BLaER1 treated with 17β-estradiol and CSF1 and Interleukin-3, amounts not matched to agents 10 nM and 100 nM (cell line): Measurements from ENCODE around the gene CADPS2.

Experiments used
- H3K27ac ChIP-seq, 11 experiments: shearing (Covaris generic); formaldehyde crosslinking; 2 replicates each; pipeline ENCODE4 v1.8.1; 2022
- H3K27me3 ChIP-seq, 11 experiments: shearing (Covaris generic); formaldehyde crosslinking; 2 replicates each; pipeline ENCODE4 v1.8.1; 2022
- H3K36me3 ChIP-seq, 11 experiments: shearing (Covaris generic); formaldehyde crosslinking; 2 replicates each; pipeline ENCODE4 v1.8.1; 2022
- H3K4me1 ChIP-seq, 10 experiments: shearing (Covaris generic); formaldehyde crosslinking; 2 replicates each; pipeline ENCODE4 v1.8.1; 2022
- H3K4me2 ChIP-seq, 11 experiments: shearing (Covaris generic); formaldehyde crosslinking; 2 replicates each; pipeline ENCODE4 v1.8.1; 2022
- H3K4me3 ChIP-seq, 10 experiments: shearing (Covaris generic); formaldehyde crosslinking; 2 replicates each; pipeline ENCODE4 v1.8.1; 2022
- H3K9ac ChIP-seq, 11 experiments: shearing (Covaris generic); formaldehyde crosslinking; 2 replicates each; pipeline ENCODE4 v1.8.1; 2022
- H3K9me3 ChIP-seq, 11 experiments: shearing (Covaris generic); formaldehyde crosslinking; replicated peaks in 1 of 11; 2 replicates each; pipeline ENCODE4 v1.8.1; 2022
- H4K20me1 ChIP-seq, 11 experiments: shearing (Covaris generic); formaldehyde crosslinking; 2 replicates each; pipeline ENCODE4 v1.8.1; 2022
- Cebpa-rat ChIP-seq, 11 experiments: shearing (Covaris generic); IDR thresholded peaks; 2 replicates each; pipeline ENCODE4 v1.8.1; 2022

Gene CADPS2

DNA sequence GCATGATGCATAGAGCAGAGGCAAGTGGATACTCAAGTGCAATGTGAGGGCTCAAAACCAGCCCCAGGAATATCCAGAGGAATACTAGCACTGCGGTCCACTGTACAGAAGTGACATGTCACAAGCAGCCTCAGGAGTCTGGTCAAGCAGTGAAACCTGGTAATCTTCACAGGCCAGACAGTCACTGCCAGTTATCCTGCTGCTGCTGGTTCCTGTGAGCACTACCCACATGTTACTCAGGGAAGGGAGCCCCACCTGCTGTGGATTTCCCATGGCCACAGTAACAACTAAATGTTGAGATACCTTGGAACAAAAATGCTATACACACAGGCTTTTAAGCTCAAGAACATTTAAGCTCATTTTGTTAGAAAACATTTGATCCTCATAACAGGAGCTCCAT is 290.4 kb downstream of the CADPS2 start:
- no peaks in the 10 kb centered on the region for H3K4me1 ChIP-seq
- H3K27me3 ChIP-seq, result no peaks in the 10 kb centered on the region
- H3K27ac ChIP-seq, result no peak overlapping the region
- no peaks in the 10 kb centered on the region for H3K36me3 ChIP-seq
- no peak overlapping the region for H3K4me2 ChIP-seq
- H3K4me3 ChIP-seq, result no peak overlapping the region
- no peaks in the 10 kb centered on the region for H3K9me3 ChIP-seq
- H3K9ac ChIP-seq, result no peak overlapping the region
- TF ChIP-seq Cebpa-rat (IDR thresholded peaks at IDR 0.05), result no peak
- no peaks in the 10 kb centered on the region for H4K20me1 ChIP-seq

DNA sequence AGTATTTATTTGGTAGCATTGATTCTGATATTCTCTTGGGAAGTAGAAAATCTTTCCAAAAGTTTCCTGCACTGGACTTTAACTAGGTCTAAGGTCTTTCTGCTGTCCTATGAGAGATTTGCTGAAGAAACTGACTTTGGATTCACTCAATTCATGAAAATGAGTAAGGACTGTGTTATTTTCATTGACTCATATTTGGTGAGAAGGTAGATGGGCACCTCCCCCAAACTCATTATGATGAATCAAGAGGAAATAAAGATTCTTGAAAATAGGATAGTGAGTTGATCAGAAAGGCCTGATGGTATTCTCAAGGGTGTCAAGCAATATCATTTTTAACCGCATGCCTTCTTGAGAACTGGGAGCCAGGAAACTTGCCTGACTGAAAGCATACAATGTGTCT is 297.6 kb downstream of the CADPS2 start:
- Histone ChIP-seq H3K9ac (no peak overlapping the region), H3K27me3 (no peaks in the 10 kb centered on the region), H3K4me3 (no peak overlapping the region), H3K4me2 (no peak overlapping the region), H3K9me3 (no peaks in the 10 kb centered on the region), H3K4me1 (no peaks in the 10 kb centered on the region), H4K20me1 (no peaks in the 10 kb centered on the region), H3K27ac (no peak overlapping the region), H3K36me3 (no peaks in the 10 kb centered on the region)
- TF ChIP-seq Cebpa-rat (IDR thresholded peaks at IDR 0.05), result no peak

DNA sequence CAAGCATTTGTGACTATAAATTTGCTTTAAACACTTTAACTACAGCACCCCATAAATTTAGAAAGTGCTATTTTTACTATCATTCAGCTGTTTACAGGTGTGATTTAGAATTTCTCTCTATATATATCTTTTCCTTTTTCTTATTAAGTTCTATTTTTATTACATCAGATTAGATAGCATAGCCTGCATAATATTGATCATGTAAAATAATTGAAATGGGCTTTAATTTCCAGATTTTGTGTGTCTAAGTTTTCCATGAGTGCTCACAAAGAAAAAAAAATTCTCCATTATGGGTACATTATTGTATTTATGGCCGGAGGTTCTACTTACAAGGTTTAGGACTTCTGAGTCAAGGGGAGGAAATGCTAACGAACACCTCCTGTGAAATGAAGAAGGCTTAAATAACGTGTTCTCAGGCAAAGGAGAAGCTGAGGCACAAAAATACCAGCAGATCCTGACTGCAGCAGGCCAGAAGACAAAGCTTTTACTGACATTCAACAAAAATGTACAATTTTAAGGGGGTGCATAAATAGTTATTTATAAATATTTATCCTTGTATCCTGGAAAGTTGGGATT is 301.5 kb downstream of the CADPS2 start:
- Histone ChIP-seq H3K27me3 (no peaks in the 10 kb centered on the region), H3K27ac (no peak overlapping the region), H3K36me3 (no peaks in the 10 kb centered on the region), H3K9ac (no peak overlapping the region), H3K9me3 (no peaks in the 10 kb centered on the region), H4K20me1 (no peaks in the 10 kb centered on the region), H3K4me2 (no peak overlapping the region), H3K4me3 (no peak overlapping the region), H3K4me1 (no peaks in the 10 kb centered on the region)
- TF ChIP-seq Cebpa-rat (IDR thresholded peaks at IDR 0.05), result no peak

DNA sequence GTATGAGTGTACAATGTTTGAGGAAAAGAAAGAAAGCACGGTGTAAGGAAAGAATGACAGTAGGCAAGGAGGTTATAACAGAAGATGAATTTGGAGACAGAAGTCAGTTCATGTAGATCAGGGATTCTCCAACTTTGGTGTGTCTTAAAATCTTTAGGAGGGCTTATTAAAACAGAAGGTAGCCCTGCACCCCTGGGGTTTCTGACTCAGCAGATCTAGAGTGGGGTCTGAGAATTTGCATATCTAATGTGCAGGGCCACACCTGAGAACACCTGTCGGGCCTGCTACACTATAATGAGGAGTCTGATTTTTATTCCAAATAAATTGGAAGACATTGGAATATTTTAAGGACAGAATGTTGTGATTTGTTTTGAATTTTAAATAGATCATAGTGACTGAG is 307.9 kb downstream of the CADPS2 start:
- H3K9me3 ChIP-seq, result no peaks in the 10 kb centered on the region
- H3K9ac ChIP-seq, result no peak overlapping the region
- no peaks in the 10 kb centered on the region for H3K36me3 ChIP-seq
- no peak overlapping the region for H3K4me2 ChIP-seq
- no peaks in the 10 kb centered on the region for H3K27me3 ChIP-seq
- no peak for TF ChIP-seq Cebpa-rat (IDR thresholded peaks at IDR 0.05)
- no peaks in the 10 kb centered on the region for H4K20me1 ChIP-seq
- no peak overlapping the region for H3K4me3 ChIP-seq
- H3K4me1 ChIP-seq, result no peaks in the 10 kb centered on the region
- H3K27ac ChIP-seq, result no peak overlapping the region

DNA sequence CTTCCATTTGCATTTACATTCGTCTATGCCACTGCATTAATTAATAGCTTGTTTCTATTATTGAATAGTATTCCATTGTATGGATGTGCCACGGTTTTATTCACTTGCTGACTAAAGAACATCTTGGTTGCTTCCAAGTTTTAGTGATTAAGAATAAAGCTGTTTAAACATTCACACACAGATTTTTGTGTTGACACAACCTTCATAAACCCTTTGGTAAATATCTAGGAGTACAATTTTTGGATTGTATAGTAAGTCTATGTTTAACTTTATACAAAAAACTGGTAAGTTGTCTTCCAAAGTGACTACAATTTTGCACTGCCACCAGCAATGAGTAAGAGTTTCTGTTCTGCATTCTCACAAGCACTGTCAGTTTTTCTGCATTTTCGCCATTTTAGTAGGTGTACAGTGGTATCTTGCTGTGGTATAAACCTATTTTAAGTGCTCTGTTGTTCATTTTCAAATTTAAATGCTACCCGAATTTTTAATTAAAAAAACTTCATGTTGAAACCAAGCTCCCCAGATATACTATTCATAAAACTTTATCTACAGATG is 308.7 kb downstream of the CADPS2 start:
- no peaks in the 10 kb centered on the region for H3K36me3 ChIP-seq
- H3K27me3 ChIP-seq, result no peaks in the 10 kb centered on the region
- TF ChIP-seq Cebpa-rat (IDR thresholded peaks at IDR 0.05), result no peak
- H3K9me3 ChIP-seq, result no peaks in the 10 kb centered on the region
- H3K4me1 ChIP-seq, result no peaks in the 10 kb centered on the region
- H3K4me2 ChIP-seq, result no peak overlapping the region
- H3K4me3 ChIP-seq, result no peak overlapping the region
- H3K9ac ChIP-seq, result no peak overlapping the region
- no peak overlapping the region for H3K27ac ChIP-seq
- no peaks in the 10 kb centered on the region for H4K20me1 ChIP-seq

DNA sequence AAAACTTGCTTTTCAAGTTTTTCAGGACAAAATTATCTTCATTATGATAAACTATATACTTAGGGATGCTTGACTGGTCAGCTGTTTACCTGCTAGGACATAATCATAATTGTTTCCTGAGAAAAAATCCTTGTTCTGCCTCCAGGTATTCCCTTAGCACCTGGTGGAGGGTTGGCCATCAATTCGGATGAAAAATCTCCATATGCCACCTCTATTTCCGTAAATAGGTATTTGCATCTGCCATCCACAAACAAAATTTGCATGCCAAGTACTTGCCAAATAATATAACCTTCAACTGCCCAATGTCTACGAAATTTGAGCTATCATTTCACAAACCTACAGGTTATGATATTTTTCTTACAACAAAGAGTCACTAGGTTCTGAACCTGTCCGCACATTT is 313.6 kb downstream of the CADPS2 start:
- H4K20me1 ChIP-seq, result no peaks in the 10 kb centered on the region
- H3K27me3 ChIP-seq, result no peaks in the 10 kb centered on the region
- no peak overlapping the region for H3K4me3 ChIP-seq
- H3K9me3 ChIP-seq, result no peaks in the 10 kb centered on the region
- no peak for TF ChIP-seq Cebpa-rat (IDR thresholded peaks at IDR 0.05)
- no peaks in the 10 kb centered on the region for H3K36me3 ChIP-seq
- H3K4me1 ChIP-seq, result no peaks in the 10 kb centered on the region
- no peak overlapping the region for H3K27ac ChIP-seq
- no peak overlapping the region for H3K4me2 ChIP-seq
- no peak overlapping the region for H3K9ac ChIP-seq

DNA sequence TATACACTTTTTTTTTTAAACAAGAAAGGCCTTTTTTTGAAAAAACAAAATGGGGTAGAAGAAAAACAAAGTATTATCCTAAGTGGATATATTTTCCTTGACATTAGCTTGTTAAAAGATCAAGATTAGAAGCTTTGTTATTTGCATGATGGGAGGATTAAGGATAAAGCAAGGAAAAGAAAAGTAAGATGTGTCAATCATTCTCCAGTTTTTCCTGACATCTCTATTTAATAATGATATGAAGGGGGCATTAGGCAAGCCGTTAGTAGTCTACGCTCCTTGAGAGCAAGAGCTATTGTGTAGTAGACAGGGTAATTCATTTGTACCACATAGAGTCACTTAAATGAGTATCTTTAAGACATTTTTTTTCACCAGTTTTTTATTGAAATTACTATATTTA is 324.9 kb downstream of the CADPS2 start:
- Histone ChIP-seq H3K4me2 (no peak overlapping the region), H3K27ac (no peak overlapping the region)
- no peak for TF ChIP-seq Cebpa-rat (IDR thresholded peaks at IDR 0.05)

DNA sequence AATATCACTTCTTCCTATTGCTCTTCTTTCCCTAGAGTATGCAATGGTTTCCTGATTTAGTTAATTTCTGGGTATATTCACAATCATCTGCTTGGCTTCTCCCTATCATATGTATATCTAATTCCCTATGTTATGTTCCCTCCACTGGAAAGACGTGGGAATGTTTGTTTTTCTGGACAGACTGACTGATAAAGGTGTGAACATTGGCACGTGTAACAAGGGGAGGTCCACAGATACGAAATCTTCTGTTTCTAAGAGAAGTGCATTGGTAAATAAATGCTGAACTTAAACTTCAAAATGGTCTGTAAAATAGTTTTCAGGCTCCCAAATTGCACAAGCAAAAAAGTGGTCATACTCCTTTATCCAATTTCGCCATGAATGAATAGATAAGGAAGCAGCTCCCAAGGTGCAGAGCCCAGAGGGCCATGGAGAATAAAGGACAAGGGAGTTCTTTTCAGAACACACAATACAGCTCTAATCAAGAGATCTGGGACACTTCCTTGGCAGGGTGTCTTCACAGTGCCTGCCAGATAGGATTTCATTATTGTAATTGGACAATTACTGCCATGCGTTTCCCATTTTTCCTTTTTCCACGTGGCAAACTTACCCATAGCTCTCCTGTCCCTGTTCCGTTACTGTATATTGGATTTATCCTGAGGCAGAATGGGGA is 329.3 kb downstream of the CADPS2 start:
- no peak overlapping the region for H3K27ac ChIP-seq
- H3K27me3 ChIP-seq, result no peaks in the 10 kb centered on the region
- H3K4me1 ChIP-seq, result no peaks in the 10 kb centered on the region
- no peaks in the 10 kb centered on the region for H3K9me3 ChIP-seq
- H3K4me2 ChIP-seq, result no peak overlapping the region
- no peaks in the 10 kb centered on the region for H4K20me1 ChIP-seq
- no peak overlapping the region for H3K4me3 ChIP-seq
- TF ChIP-seq Cebpa-rat (IDR thresholded peaks at IDR 0.05), result no peak
- H3K9ac ChIP-seq, result no peak overlapping the region
- H3K36me3 ChIP-seq, result no peaks in the 10 kb centered on the region

More for the DNA sequence above, 324.9 kb downstream of the CADPS2 start:
- Histone ChIP-seq H3K4me3 (no peak overlapping the region), H3K27me3 (no peaks in the 10 kb centered on the region), H4K20me1 (no peaks in the 10 kb centered on the region), H3K4me1 (no peaks in the 10 kb centered on the region), H3K36me3 (no peaks in the 10 kb centered on the region), H3K9me3 (no peaks in the 10 kb centered on the region), H3K9ac (no peak overlapping the region)

DNA sequence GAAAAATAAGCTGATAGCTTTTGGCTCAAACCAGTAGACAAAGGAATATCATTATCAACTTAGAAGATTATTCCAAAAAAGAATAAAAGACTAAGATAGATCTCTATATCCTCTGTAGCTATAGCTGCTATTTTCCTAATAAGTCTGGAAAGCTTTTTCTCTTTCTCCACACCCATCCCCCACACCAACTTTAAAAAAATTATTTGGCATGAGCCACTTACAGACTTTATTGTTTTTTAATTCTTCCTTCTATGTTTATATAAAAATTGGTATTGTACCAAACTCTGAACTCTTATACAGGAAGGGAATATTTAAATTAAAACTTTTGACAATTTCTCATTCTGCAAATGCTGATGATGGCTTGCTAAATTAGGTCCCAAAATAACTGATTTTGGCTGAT is 330.0 kb downstream of the CADPS2 start:
- Histone ChIP-seq H3K4me1 (no peaks in the 10 kb centered on the region), H3K27me3 (no peaks in the 10 kb centered on the region), H3K36me3 (no peaks in the 10 kb centered on the region), H3K27ac (no peak overlapping the region), H3K9me3 (no peaks in the 10 kb centered on the region), H3K4me3 (no peak overlapping the region), H3K9ac (no peak overlapping the region), H3K4me2 (no peak overlapping the region), H4K20me1 (no peaks in the 10 kb centered on the region)
- no peak for TF ChIP-seq Cebpa-rat (IDR thresholded peaks at IDR 0.05)

DNA sequence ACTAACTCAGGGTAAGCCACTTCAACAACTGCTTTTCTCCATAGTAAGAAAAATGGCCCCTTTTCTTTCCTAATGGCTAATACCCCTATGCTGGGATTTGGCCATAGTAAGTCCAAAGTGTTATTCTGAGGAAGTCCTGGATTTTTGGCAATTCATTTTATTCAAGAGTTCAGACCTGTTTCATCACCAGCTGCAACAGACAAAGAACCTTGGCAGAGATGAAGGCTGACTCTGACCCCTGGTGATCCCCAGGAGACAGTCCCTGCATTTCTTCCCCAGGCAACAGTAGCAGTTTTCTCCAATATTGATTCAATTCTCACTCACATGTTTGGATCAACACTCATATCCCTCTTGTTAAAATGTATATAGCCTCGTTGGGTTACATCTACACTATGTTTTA is 332.5 kb downstream of the CADPS2 start:
- Histone ChIP-seq H3K36me3 (no peaks in the 10 kb centered on the region), H4K20me1 (no peaks in the 10 kb centered on the region), H3K4me2 (no peak overlapping the region), H3K9ac (no peak overlapping the region), H3K4me3 (no peak overlapping the region), H3K9me3 (no peaks in the 10 kb centered on the region), H3K27ac (no peak overlapping the region), H3K27me3 (no peaks in the 10 kb centered on the region), H3K4me1 (peaks cover 0 to 1% (median 0%) of the 10 kb centered on the region in 10 experiments; a peak in 2 of 20 replicates)
- TF ChIP-seq Cebpa-rat (IDR thresholded peaks at IDR 0.05), result no peak
